ENCODE data around the gene ASB10. TPM values are rescaled to one million over a fixed set of nuclear protein-coding genes. Genes with fewer than 3 reads are reported as not detected.
A peak's percentile ranks its signal among the peaks of the same experiment; 100 is the strongest.

Gene ASB10
- total and polyA plus RNA-seq, 8 donors = 0.05 TPM; not detected in 7

DNA sequence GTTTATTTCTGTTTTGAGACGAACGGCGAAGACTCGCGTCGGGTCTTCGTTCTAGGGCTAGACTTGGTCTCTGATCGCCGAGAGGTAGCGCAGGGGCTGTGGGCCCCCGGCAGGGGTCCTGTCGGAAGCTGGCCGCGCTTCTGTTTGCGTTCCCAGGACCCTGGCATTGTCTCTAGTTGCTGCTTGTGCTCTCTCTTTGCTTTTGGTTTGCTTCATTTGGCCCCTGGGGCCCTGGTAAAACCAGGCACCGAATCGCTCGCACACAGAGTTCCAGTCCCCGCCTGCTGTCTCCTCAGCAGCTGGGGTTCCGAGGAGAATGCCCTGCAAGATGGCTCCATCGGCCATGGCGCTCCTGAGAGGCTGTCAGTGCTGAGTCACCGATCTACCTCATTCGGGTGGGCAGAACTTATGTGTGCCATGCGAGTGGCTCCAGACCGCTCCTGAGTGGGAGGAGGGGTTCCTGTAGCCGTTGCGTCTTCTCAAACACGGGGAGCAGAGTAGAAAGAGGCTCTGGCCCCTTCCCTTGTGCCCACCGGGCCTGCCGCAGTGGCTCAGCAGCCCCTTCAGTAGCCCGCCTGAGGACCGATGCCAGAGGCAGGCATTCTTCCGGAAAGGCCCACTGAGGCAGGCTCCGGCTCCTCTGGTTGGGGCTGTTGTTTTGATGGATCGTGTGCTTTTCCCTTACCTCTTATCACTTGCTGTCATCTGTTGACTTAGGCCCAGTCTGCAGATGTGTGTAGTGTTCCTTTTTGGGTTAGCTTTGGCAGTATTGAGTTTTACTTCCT lies 46.1 kb upstream of the ASB10 start:
- TF ChIP-seq POLR2A (IDR thresholded peaks at IDR 0.05) (no peak), POLR2AphosphoS5 (IDR thresholded peaks at IDR 0.05) (peak in 1 of 3 donors; percentile 5)
- Histone ChIP-seq H3K27me3 (no peaks in the 10 kb centered on the region), H3K27ac (peak overlapping the region; percentile 86 to 94 (median 89)), H3K36me3 (peaks cover 18 to 37% (median 35%) of the 10 kb centered on the region in 4 donors), H3K4me1 (peaks cover 15 to 49% (median 37%) of the 10 kb centered on the region in 4 donors), H3K9me3 (no peaks in the 10 kb centered on the region), H3K4me3 (peak overlapping the region; percentile 85 to 97 (median 96))
- peak; percentile 52 to 77 for DNase-seq
- 3 to 6% (median 4%) methylated on average over 30 to 36 of the region's 36 CpGs for WGBS, 5 donors
- intact Hi-C loops (cut with DNase I; ENCODE audit: low total_unique reads) = no loop called here

DNA sequence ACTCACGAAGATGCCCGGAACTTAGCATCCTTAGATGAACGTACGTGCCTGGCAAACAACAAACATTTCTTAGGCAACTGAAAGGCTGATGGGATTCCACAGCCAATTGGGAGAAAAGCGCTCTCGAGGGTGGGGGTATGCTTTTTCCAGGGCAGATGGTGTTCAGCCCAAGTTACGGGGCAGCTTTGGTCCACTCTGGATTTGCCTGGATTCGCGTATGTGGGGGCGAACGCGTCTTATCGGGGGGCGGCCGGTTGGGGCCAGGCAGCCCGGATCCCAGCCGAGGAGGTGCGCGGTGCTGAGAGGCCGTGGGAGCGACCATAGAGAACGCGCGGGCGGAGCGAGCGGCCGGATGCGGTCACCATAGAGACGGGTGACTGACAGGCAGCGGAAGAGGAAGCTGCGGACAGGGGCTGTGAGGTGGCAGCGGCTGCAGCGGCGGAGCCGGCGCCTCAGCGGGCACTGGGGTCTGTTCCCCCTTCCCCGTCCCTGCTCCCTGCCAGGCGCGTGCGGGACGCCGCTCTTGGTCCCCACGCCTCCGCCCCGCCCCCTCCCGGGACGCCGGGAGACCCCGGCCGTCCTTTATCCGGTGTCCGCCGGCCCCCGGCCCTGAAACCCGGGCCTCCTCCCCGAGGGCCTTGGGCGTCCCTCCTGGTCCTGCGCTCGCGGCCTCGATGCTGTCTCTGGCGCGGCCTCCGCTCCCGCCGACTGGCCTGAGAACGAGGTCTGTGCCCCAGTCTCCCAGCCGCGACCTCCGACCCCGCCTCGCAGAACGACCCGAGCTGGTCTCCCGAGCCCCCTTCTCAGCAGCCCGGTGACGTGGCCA lies 45.3 kb upstream of the ASB10 start, which contains the start of gene CHPF2:
TSS of gene CHPF2 (plus strand) at position 393 of the 826 bp plus-strand sequence. CDS start 1,529 bp downstream, outside the sequence.
- WGBS, 5 donors = 0 to 1% (median 1%) methylated on average over 42 to 79 of the region's 79 CpGs
- TF ChIP-seq POLR2AphosphoS5 (IDR thresholded peaks at IDR 0.05) (peak; percentile 54 to 95 (median 91)), EP300 (IDR thresholded peaks at IDR 0.05) (peak; percentile 4), POLR2A (IDR thresholded peaks at IDR 0.05) (peak in 2 of 4 donors; percentile 20 to 55)
- TF ChIP-seq, protein P1, sequence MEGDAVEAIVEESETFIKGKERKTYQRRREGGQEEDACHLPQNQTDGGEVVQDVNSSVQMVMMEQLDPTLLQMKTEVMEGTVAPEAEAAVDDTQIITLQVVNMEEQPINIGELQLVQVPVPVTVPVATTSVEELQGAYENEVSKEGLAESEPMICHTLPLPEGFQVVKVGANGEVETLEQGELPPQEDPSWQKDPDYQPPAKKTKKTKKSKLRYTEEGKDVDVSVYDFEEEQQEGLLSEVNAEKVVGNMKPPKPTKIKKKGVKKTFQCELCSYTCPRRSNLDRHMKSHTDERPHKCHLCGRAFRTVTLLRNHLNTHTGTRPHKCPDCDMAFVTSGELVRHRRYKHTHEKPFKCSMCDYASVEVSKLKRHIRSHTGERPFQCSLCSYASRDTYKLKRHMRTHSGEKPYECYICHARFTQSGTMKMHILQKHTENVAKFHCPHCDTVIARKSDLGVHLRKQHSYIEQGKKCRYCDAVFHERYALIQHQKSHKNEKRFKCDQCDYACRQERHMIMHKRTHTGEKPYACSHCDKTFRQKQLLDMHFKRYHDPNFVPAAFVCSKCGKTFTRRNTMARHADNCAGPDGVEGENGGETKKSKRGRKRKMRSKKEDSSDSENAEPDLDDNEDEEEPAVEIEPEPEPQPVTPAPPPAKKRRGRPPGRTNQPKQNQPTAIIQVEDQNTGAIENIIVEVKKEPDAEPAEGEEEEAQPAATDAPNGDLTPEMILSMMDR (IDR thresholded peaks at IDR 0.05) = no peak
- Histone ChIP-seq H3K27me3 (no peaks in the 10 kb centered on the region), H3K27ac (peak within 1 kb of the TSS; percentile 86 to 94 (median 89)), H3K4me1 (peaks cover 17 to 56% (median 43%) of the 10 kb centered on the region in 4 donors), H3K4me3 (peak within 1 kb of the TSS; percentile 85 to 97 (median 96)), H3K9me3 (no peaks in the 10 kb centered on the region), H3K36me3 (peaks cover 10 to 29% (median 27%) of the 10 kb centered on the region in 4 donors)
- DNase-seq = peak; percentile 93 to 96
- intact Hi-C loops (cut with DNase I; ENCODE audit: low total_unique reads) = no loop called here

DNA sequence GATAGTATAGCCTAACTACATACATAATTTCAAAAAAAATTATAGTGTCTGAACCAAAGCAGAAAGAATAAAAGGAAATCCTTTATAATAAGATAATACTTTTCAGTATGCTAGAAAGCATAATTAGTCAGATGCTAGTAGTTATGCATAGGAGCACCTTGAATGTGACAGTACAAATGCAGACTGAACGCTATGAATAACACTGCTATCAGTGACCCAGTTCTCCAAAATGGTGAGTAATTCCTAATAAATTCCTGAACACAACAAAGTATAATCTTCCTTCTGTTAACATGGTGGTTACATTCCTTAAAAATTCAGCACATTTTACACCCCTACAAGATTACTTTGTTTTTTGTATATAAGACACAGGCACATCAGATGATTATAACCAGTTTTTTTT lies 44.0 kb upstream of the ASB10 start:
- TF ChIP-seq POLR2AphosphoS5 (IDR thresholded peaks at IDR 0.05) (no peak), EP300 (IDR thresholded peaks at IDR 0.05) (no peak), POLR2A (IDR thresholded peaks at IDR 0.05) (no peak)
- TF ChIP-seq, protein P1 (IDR thresholded peaks at IDR 0.05) = no peak
- H3K9me3 ChIP-seq = no peaks in the 10 kb centered on the region
- 60 to 81% (median 74%) methylated on average over 1 of the region's 1 CpG for WGBS, 5 donors
- no peak overlapping the region for H3K4me3 ChIP-seq
- intact Hi-C loops (cut with DNase I; ENCODE audit: low total_unique reads) = no loop called here
- H3K36me3 ChIP-seq = peaks cover 9 to 17% (median 14%) of the 10 kb centered on the region in 4 donors
- H3K27me3 ChIP-seq = no peaks in the 10 kb centered on the region
- no peak overlapping the region for H3K27ac ChIP-seq
- DNase-seq = no peak
- peaks cover 22 to 59% (median 49%) of the 10 kb centered on the region in 4 donors for H3K4me1 ChIP-seq

DNA sequence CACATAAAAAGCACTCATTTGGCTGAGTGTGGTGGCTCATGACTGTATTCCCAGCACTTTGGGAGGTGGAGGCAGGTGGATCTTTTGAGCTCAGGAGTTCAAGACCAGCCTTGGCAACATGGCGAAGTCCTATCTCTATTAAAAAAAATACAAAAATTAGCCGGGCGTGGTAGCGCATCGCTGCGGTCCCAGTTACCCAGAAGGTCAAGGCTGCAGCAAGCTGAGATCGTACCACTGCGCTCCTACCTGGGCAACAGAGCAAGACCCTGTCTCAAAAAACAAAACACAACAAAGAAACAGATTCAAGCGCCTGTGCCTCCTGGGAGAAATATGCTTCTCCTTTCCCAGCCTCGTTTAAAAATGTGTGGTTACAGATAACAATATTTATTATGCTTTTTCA lies 42.2 kb upstream of the ASB10 start:
- H3K27me3 ChIP-seq = no peaks in the 10 kb centered on the region
- peaks cover 6 to 13% (median 8%) of the 10 kb centered on the region in 4 donors for H3K36me3 ChIP-seq
- WGBS, 5 donors = 86 to 93% (median 89%) methylated on average over 10 of the region's 10 CpGs
- peaks cover 30 to 56% (median 49%) of the 10 kb centered on the region in 4 donors for H3K4me1 ChIP-seq
- intact Hi-C loops (cut with DNase I; ENCODE audit: low total_unique reads) = no loop called here
- no peak overlapping the region for H3K27ac ChIP-seq
- H3K4me3 ChIP-seq = no peak overlapping the region
- no peaks in the 10 kb centered on the region for H3K9me3 ChIP-seq
- no peak for DNase-seq
- TF ChIP-seq, protein P1 (IDR thresholded peaks at IDR 0.05) = no peak
- no peak for TF ChIP-seq POLR2A (IDR thresholded peaks at IDR 0.05)
- no peak for TF ChIP-seq POLR2AphosphoS5 (IDR thresholded peaks at IDR 0.05)
- no peak for TF ChIP-seq EP300 (IDR thresholded peaks at IDR 0.05)
